Tongue (tissue), 2 donors: Measurements from ENCODE around the gene SHH. TPM values are rescaled to one million over a fixed set of nuclear protein-coding genes. Genes with fewer than 3 reads are reported as not detected.

Experiments used
- DNase-seq: peaks from one replicate; pipeline ENCODE4 v3.0.0-alpha.2; 2015
- total RNA-seq: library from RNA; depleted of rRNA; stranded (reverse); fragments of >200 nt; gene quantifications from one replicate; pipeline ENCODE4 v1.2.3, GENCODE V29; 2014

Gene SHH
- total RNA-seq: 1.3 TPM

DNA sequence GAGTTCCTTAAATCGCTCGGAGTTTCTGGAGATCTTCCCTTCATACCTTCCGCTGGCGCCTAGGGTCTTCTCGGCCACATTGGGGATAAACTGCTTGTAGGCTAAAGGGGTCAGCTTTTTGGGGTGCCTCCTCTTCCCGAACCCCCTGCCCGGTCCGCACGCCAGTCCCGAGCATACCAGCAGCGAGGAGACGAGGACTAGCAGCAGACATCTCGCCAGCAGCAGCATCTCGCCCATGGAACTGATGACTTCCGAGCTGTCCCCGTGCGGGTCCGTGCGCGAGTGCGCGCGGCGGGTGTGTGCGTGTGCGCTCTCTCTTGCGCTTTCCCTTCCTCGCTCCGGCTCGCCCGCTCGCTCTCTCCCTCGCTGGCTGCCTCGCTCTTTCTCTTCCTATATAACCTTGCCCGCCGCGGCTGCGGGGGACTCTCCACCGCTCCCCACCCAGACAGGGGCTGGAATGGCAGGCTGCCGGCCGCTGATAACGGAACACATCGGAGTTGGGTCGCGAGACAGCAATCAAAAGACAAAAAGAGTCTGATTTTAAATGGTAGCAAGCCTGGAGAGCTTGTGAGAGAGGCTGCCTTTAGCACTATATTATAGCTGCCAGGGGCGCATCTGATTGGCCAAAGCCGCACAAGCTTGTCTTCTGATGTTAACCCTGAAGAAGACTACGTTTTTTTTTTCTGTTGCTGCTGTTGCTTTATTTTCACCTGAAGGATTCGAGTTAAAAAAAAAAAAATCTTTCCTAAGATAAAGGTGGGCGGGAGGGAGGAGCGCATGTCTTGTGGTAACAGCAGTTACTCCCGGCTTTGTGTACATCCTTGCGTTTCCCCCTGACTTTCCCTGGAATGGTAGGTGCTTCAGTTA lies at the start of gene SHH:
TSS of gene SHH (minus strand) at position 569 of the 867 bp plus-strand sequence. CDS start at position 228, 341 bp downstream.
- DNase-seq: no peak

DNA sequence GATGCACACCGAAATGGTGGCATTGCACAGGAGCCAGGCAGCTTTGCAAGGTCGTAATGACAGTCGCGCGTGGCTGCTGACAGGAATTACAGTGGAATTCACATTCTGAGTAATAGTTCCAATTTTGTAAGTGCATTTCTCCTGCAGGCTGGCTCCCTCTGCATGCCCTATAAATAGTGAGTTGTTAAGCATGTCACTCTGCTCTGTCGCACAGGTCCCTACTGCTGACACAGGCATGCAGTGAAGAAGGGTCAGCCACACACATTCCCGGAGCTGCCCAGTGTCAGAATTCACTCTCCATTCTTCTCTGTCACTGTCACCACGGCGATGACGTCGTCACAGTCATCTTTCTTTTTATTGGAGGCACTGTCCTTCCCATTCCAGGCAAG lies 49.2 kb upstream of the SHH start:
- DNase-seq: no peak

DNA sequence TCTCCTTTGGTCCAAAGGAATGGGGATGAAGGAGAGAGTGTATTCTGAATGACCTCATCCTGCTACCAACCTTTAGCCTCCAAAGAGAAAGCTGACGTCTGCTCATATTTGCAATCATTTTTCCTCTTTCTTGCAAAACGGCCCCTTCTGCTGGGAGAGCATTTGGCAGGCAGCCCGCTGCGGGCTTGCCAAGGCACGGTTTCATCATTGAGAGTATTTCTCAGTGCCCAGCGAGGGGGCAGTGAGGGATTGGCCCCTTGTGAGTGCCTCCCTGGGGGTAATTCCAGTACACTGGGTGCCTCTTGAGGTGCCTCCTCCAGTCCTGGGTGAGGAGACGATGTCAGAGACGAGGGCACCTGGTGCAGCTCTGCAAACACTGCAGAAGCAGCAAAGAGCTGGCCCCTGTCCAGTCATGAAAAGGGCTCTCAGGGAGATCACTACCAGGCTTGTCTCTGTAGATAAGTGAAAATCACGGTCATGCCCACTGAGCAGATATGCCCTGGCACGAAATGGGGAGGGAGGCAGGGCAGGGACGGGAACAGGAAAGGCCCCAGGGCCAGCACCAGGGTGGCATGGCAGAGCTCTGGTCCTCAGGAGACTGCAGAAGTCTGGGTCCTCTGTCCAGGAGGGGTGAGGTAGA lies 48.7 kb upstream of the SHH start:
- peak; percentile 64 for DNase-seq

DNA sequence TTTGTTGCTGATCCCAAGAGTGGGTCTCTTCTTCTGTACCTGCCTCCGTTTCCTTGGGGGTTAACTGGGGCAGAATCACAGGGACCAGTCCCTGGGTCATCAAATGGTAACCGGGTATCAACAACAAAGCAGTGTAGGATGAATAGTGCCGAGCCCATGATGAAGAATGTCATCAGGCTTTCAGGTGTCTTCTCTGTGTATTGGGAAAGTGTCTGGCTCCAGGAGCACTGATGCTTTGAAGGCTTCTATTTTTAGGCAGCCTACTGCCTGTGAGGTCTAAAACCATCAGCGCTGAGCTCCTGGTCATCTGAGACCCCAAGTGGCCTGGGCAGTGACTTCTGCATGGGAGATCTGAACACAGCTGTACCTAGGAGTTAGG lies 48.2 kb upstream of the SHH start:
- DNase-seq: no peak

DNA sequence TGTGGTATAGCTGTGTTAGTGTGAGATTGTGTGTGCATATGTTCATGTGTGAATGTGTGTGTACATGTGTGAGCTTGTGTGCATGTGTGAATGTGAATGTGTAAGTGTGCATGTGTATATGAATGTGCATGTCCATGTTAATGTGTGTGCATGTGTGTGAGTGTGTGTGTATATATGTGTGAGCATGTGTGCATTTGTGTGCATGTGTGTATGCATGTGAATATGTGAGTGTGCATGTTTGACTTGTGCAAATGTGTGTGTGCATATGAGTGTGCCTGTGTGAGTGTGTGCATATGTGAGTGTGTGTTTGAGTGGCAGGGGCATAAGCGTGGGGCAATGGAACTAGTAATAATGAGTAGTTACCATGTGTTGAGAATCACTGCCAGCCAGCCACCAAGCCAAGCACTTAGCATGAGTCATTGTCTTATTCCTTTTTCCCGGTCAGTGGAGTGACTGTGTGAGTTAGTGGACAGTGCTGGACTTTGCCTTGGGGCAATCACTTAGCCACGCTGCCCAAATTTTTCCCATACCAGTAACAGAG lies 46.3 kb upstream of the SHH start:
- DNase-seq: no peak

DNA sequence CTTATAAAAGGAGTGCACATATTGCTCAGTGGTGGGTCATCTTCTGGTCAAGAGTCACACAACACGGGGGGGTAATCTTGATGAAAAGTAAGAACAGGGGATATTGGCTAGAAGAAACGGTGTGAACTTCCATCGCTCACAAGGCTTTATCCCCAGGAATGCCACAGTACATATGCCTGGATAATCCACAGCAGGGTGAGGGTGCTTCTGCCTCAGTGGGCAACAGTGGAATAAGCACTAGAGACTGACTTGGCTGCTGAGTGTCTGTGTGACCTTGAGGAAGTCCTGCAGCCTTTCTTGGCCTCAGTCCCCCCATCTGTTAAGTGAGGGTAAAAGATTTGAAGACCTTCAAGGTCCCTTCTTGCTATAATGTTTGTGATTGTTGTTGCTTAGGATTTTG lies 44.9 kb upstream of the SHH start:
- DNase-seq: no peak

DNA sequence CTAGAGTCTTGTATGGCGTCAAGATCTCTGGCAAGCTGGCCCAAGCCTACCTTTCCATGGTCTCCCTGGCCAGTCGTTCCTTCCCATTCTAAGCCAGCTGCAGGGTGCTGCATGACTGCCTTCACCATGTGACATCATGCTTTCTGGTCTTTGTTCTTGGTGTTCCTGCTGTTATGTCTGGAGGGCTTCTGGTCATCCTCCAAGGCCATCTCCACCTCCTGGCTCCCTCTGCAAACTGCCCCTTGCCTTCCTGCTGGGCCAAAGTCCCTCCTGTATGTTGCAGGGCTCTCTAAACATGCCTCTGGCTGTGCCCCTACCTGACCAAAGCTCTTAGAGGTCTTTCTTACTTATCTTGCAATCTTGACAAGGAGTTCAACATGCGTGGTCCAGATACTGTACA lies 44.4 kb upstream of the SHH start:
- DNase-seq: no peak

DNA sequence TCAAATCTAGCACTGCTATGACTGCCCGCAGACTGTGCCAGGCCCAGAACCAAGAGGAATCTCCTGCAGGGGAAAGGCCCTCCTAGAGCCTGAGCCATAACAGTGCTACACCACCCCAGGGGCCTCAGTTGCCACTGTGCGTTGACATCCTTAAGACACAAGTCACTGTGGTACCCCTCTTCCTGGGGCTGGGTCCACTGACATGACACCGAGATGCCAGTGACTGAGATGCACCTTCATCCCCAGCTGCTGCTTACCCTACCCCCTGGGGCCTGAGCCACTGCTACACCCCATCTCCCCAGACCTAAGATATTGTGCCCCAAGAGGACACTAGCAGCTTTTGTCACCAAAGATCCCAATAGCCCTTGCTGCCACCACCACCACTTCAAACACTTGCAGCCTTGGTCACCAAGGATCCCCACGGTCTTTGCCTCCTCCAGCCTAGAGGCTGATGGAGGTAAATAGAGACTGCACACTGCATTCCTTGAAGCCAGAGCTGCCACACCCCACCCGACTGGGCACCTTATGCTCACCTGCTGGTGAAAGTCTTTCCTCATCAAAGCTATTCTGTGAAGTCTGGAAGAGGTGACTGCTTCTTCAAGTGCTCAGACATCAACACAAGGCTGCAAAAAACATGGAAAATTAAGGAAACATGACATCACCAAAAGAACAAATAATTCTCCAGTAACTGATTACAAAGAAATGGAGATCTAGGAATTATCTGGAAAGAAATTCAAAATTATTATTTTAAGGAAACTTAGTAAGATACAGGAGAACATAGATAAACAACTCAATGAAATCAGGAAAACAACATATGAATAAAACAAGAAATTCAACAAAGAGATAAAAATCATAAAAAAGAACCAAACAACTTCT lies 40.4 kb upstream of the SHH start:
- DNase-seq: no peak

DNA sequence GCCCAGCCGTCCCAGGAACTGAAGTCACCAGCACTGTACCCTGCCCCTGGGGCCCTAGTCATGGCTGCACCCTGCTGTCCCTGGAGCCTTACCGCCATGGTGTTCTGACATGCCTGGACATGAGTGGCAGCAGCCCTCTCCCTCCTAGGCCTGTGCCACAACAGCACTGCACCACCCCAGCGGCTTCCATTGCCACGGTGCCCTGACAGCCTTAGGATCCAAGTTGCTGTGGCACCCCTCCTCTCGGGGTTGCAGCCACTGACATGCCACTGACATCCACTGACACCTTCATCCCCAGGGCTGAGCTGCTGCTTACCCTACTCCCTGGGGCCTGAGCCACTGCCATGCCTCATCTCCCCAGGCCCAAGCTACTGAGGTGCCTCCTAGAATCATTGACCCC lies 39.6 kb upstream of the SHH start:
- DNase-seq: no peak

DNA sequence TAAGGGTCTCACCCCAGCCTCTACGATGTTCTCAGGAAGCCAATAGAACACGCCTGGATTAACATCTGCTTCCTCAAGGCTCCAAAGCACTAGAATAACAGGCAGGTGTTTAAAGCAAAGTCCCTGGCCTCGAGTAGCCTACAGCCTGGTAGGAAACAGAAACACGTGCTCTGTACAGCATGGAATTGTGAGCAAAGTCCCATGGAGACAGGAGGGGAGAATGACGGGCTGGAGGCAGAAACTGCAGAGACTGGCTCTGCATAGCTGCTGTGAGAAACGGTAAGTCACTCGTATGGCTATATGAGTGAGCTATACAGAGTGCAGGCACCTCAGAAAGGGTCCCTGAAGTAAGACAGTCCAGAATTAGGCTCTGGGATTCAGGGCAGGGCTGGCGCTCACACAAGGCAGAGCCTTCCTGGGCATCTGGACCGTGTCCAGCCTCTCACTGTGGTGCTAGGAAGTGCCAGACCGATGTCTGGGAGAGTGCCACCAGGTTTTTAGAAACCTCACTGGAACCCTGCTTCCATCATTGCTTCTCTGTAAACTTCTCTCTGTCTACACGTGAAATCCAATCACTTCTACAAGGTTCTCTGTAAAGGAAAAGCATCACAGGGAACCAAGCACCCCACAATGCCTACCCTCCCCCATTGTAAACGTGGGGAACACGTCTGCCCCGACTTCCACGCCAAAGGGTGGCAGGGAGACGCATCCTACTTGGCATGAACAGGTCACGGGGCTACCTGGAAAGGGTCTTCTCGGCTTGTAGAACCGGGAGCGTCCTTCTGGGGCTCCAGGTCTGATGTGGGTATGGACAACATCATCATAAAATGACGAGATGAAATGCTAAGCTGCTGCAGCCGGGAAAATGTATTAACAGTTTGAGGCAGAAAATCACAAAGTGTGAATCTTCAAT lies 38.8 kb upstream of the SHH start:
- no peak for DNase-seq

DNA sequence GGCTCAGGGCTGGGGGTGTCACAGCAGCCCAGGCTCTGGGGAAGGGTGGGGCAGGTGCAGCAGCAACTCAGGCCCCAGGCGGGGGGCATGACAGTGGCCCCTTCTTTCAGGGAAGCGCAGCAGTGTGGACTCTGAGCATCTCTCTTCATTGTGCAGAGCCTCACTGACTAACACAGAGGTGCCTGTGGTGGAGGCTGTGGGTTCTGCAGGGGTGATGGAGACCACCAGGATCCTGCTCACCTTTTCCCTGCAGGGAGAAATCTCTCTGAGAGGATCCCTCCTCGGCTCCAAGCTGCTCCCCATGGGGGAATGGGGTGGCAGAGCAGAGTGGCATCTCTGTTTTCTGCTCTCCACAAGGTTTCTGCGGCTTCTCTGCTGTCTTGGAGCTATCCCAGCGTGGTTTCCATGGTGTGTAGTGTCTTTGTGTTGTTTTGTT lies 37.8 kb upstream of the SHH start:
- DNase-seq: no peak

DNA sequence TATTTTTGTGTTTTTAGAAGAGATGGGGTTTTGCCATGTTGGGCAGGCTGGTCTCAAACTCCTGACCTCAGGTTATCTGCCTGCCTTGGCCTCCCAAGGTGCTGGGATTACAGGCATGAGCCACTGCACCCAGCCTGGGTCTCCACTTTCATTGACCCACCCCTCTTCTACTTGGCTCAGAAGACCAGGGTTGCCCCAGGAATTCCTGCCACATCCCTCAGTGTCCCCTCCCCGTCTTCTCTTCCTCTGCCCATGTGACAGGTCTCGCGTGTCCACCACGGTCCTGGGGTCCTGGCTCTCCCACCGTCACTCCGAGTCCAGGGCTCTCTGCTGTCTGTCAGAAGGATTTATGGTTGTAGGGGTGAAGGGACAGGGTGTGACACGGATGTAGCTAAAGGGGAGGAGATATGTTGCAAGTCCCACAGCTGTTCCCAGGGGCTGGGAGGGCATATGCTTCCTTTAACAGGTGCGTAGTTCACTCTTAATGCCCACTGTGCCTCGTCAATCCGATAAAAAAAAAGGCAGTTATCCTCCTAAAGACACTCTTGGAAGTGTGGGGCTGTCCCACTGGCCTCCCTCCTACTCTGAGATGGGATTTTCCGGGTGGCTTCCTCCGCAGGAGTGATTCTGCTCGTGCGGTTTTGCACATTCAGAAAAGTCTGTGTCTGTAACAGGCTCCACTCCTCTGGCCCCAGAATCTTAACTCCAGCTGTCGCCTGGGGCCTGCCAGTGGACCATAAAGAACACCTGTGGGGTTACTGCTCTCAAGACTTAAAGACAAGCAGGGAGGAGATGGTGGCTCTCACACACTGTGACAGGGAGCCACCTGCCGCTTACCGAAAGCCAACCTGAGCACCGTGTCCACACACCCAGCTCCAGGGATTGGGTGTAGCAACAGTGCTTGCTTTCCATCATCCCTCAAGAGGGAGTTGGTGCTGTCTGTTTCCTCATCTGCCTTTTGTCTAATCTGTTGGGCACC lies 36.7 kb upstream of the SHH start:
- peak; percentile 18 for DNase-seq

DNA sequence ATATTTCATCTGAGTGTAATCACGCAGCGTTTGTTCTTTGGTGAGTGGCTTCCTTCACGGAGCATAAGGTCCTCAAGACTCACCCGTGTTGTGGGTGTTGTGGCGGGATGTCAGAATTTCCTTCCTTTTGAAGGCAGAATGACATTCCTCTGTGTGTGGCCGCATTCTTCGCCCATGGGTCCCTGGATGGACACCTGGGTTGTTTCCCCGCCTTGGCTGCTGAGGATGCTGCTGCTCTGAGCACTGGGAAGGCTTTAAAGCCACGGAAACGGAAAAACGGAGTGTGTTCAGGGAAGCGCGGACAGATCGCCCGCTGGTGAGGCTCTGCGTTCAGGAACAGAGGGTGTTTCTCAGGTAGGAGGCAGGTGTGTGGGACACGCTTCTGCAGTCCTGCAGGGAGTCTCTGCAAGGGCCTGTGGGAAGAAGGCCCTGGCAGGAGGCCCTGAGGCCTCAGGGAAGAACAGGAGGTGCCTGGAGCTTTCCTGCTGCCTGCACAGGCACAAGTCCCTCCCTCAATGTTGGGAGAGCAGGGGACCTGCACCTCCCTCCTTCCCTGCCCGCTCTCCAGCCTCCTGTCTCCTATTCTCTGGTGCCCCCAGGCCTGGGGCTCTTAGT lies 35.7 kb upstream of the SHH start:
- no peak for DNase-seq

DNA sequence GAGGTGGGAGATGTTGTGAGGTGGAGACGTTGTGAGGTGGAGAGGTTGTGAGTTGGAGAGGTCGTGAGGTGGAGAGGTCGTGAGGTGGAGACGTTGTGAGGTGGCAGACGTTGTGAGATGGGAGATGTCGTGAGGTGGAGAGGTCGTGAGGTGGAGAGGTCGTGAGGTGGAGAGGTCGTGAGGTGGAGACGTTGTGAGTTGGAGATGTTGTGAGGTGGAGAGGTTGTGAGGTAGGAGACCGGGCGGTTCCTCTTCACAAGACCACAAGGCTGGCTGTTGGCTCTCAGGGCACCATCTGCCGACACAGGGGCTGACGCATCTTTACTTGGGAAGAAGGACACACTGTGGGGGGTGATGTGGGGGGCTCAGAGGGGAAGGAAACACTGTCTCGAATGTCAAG lies 34.7 kb upstream of the SHH start:
- DNase-seq: no peak

DNA sequence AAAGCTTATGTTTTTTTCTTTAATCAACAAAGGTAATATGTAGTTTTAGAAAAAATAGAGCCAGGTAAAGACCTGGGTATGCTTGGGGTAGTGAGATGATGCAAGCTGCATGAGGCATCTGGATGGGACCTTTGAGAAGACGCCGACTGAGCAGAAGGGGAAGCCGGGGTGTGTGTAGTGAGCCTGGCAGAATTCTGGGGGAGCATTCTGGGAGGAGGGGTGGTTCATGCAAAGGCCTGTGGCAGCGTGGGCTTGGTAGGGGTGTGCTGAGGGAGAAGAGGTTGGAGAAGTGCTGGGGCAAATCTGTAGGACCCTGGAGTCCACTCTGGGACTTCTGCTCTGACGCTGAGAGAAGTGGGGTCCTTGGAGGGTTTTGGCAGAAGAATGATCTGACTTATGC lies 33.9 kb upstream of the SHH start:
- no peak for DNase-seq

DNA sequence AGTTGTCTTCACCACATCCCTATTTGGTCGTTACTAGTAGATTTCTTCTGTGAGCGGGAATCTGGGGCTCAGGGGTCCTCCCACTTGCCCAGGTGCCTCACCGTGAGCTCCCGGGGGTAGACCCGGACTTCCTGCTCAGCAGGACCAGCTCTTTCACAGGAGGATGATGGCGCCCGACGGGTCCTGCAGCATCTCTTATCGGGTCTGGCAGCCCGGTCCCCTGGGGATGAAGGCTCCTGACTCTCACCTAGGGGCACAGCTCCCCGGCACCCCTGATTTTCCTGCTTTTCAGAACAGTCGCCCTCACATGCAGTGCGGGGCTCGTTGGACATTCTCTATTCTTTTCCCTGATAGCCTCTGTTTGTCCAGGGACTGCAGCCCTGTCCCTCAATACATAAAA lies 33.0 kb upstream of the SHH start:
- no peak for DNase-seq

DNA sequence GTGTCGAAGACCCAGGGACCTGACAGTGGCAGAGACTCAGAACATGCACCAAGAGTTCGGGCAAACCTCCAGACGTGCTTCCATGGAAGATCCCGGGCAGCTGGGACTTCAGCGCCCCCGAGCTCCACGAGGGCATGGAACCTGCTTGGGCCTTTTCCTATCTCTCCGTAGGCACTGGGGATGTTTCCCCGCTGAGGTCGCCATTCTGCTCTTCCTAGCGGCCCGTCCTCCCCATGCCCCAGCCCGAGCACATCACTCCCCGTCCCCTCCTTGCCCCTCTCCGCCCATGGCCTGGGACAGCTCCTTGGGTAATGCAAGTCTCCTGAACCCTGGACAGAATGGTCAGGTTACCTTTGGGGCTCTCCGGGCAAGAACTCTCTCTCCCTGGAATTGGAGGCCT lies 32.3 kb upstream of the SHH start:
- DNase-seq: no peak

DNA sequence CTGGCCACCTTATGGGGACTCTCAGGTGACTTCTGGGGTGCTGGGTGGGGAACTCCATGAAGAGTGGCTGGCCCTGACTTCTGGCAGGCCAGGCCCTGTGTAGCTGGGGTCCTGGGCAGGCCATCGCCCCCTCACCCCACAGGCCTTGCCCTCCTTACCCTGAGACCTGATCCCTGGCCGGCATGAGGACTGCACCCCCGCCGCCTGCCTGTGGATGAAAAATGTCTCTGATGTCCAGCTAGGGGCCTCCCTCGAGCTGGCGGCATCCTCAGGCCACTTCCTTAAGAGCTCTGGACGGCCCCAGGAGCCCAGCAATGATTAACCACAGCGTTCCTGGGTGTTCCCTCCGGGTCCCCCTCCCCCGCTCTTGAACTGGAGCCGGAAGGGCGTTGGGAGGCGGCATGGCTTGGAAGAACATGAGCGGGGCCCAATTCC lies 31.8 kb upstream of the SHH start:
- no peak for DNase-seq

DNA sequence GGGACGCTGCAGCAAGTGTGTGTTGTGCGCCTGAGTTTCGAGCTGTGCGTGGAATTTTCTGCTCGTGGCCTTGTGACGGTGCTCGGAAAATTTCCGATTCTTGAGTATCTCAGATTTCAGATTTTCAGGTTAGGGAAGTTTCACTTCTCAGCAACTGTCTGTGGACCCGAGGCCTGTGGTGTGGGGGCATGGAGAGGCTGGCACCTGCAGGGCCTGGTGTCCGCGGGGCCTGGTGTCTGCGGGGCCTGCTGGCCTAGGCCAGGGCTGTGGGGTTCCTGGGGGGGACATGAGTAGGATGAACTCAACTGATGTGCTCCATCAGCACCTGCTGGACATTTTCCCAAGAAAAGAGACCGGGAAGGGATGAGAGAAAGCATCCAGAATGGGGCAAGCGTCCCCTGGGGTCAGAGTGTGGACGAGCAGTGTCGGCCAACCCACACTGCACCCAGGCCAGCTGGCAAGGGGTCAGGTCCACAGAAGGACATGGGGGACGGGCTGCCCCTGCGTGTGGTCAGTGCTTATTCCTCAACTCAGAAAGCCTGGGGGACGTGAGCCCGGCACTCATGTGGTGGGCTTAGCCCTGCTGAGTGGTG lies 31.3 kb upstream of the SHH start:
- no peak for DNase-seq
